SU-DHL-6 (cell line): Measurements from ENCODE around the gene VILL.

Experiments
- CTCF ChIP-seq: fragments of 200-600 bp; sonication (generic); IDR thresholded peaks from one replicate; pipeline ENCODE4 v1.5.1; 2017; ENCODE audit warnings: antibody characterized with exemption, mild to moderate bottlenecking, low read length, moderate library complexity; ENCODE audit not compliant: insufficient read depth, poor library complexity, severe bottlenecking
- EZH2phosphoT487 ChIP-seq: fragments of 200-600 bp; sonication (generic), shearing (Covaris generic); conservative IDR thresholded peaks from 2 replicates; pipeline ENCODE4 v1.6.1; 2018; ENCODE audit warnings: mild to moderate bottlenecking, antibody characterized with exemption, low read length, moderate library complexity, mixed read lengths

GRCh38 chr3:38022301-38022700 lies 31.7 kb downstream of the VILL start:
- TF ChIP-seq CTCF, result no peak
- no peak for TF ChIP-seq EZH2phosphoT487
